HG02840 (cell line): Measurements from ENCODE around the gene MRC2.
"Not testable (repeated sequence)": the region's sequence is repeated elsewhere in the genome, so short reads cannot be mapped to it uniquely, and the experiment has no call there.

Experiments
- ATAC-seq: cut with Tn5 transposase; IDR thresholded peaks from one replicate; pipeline ENCODE4 v1.9.1; 2021; ENCODE audit warnings: mild to moderate bottlenecking, moderate library complexity, moderate number of reproducible peaks; ENCODE audit not compliant: unreplicated experiment, low FRiP score

The MRC2 gene

DNA sequence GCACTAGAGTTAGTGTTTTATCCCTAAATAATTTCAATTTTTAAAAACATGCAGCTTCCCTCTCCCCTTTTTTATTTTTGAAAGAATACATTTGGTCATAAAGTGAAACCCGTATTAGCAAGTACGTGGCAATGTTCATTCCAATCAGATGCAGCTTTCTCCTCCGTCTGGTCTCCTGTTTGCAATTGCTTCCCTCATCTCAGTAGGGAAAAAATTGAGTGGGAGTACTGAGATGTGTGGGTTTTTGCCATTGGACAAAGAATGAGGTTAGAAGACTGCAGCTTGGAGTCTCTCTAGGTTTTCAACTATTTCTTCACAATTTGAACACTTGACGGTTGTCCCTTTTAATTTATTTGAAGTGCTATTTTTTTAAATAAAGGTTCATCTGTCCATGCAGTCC, 14.4 kb upstream of the MRC2 start:
- ATAC-seq, result not testable (repeated sequence)

DNA sequence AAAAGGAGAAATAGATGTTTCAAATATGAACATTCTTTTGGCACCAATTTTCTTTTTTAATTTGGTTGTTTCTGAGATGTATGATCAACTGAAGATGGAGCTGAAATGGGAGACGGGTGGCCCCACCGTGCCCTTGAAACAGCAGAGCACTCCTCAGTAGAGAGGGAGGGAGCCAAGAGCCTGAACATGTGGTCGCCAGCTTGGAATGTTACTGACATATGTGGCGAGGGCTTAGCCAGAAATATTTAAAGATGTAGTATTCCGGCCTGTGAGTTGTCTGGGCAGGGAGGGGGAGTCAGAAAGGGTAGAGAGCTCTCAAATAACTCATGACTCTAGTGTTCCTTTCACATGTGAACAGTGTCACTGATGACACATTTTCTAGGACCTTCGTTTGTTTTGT, 13.3 kb upstream of the MRC2 start:
- ATAC-seq, result no peak

DNA sequence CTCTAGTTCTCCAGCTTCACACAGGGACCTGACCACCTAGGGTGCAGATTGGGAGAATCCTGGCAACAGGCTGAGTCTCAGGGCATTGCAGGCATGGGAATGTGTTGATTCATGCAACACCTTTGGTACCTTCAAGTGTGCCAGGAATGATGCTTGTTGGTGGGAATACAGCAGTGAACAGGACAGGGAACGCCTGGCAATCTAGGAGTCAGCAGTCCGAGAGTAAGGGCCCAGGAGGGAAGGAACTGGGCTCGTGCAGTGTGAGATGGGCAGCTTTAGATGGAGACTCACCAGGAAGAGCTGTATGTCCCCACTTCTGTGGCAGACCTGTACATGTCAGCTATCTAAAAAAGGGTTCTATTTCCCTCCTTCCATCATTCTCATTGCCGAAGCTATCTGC, 12.0 kb upstream of the MRC2 start:
- no peak for ATAC-seq

DNA sequence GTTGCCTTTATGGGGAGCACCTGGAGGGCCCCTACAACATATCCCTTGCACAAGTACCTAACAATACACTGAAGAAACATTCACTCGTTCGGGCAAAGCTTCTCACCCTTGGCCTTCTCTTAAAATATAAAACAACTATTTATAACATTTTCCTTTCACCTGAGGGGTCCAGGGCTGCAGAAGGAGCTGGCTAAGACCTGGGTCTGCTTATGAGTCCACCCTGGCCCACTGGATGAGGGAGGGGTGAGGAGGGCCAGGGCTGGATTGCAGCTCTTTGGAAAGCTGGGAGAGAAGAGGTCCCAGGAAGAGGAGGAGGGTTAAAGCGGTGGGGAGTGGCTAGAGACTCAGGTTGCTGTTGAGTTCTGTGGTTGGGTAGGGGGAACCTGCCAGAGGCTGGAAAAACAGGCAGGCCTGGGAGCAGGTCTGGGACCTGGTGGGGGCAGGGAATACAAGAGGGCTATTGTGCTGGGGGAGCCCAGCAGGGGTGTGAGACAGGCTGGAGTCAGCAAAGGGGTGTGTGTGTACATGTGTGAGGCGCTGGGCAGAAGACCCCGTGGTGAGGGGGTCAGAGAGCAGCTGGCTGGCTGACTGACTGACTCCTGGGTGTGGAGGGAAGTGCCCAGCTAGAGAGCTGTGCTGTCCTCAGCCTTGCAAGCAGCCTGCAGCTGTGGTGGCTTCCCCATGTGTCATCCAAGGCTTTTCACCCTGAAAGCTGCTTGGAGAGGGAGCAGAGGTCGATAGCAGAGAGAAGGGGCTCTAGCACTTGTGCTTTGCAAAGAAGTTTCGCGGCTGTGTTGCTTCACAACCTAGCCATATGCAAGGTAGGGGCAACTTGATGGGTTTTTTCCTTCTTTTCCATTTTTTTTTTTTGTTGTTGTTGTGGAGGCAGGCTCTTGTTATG, 10.2 kb upstream of the MRC2 start:
- no peak for ATAC-seq

DNA sequence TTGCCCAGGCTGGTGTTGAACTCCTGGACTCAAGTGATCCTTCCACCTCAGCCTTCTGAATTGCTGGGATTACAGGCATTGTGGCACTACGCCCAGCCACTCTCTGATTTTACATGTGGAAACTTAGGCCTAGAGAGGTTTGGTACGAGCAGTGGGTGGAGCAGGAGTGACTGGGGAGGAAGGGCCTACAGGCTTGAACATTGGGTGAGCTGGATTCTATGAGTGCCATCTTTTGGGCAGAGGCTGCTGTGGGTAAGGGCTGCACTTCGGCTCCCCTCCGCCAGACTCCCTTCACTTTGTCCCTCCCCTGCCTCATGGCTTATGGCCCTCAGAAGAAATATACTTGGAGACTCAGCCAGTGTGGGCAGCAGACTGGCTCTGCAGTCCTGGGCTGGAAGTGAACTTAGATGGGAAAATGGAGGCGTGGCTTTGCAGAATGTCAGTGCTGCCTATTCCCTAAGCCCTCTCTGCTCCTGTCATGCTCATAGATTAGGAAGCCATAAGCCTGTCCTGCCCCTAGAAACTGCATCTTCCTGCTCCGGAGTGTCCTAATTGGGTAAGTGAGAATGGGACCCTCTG, 9.5 kb upstream of the MRC2 start:
- no peak for ATAC-seq

DNA sequence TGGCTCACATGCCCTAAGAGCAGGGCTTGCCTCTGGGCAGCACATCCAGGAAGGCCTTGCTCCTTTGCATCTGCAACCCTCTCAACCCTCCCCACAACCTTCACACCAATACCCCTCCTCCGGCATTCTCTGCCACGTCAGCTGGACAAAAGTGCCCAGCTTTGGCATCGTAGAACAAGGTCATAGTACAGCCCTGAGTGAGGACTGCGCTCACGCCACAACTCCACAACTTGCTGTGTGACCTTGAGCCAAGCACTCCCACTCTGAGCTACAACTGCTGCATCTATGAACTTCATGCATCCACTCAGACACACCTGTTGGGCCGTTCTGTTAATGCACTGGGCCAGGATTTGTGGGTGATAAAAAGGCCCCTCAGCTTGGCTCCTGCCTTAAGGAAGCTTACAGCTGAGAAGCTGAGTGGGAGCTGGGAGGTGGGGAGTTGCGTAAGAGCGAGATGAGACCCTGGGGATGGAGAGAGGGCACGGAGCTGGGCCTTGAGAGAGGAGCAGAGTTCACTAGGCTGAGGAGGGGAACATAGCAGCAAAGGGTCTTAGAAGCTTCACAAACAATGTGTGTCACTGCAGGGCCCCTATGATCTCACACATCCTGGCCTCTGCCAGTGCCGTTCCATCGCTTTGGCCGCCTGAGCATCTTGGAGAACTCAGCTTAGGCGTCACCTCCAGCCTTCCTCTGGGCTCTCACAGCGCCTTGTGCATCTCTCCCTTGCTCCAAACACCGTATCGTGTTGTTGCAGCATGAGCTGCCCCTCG, 8.6 kb upstream of the MRC2 start:
- ATAC-seq, result no peak

DNA sequence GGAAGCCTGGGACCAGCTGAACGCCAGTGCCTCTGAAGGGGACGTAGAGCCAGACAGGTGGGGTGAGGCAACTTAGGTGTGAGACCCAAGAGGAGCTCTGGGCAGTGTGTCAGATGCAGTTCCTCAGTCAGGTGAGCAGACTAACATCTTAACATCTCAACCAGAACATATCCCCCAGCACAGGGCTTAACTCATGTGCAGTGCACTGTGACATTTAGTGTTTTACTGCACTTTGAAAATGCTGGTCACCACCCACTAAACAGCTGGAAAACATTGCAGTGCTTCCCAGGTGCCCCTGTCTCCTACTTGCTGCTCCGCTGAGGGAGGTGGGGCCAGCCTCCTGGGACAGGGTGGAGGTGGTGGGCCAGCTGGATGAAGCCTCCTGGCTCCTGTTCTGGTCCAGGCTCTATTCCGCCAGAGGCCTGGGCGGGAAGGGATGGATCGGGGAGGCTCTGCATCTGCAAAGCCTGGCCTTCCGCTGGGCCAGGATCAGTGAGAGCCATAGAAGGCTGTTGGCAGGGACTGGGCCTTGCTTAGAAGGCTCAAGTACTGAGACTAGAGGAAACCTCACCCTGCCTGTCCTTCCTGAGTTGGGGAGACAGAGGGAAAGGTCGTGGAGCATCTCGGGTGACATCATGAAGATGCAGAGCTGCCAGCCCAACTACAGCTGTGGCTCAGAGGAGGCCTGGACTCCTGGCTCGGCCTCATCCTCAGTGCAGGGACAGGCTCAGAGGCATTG, 7.9 kb upstream of the MRC2 start:
- no peak for ATAC-seq

DNA sequence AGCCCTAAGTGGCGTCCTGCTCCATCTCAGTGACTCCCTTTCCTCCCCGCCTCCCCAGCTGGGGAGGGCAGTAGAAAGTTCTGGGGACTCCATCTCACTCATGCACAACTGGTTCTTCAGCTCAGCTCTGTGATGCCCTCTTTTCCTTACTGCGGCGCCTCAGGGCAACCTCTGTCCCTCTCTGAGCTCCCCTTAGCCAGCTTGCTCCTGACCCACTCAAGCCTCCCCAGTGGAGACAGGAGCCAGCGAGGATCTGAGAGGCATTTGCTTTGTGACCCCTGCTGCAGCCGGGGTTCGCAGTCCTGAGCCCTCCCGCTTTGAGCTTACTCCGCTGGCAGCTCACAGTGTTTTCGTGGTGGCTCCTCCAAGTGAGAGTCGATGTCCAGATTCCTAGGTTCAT, 6.2 kb upstream of the MRC2 start:
- ATAC-seq, result no peak

DNA sequence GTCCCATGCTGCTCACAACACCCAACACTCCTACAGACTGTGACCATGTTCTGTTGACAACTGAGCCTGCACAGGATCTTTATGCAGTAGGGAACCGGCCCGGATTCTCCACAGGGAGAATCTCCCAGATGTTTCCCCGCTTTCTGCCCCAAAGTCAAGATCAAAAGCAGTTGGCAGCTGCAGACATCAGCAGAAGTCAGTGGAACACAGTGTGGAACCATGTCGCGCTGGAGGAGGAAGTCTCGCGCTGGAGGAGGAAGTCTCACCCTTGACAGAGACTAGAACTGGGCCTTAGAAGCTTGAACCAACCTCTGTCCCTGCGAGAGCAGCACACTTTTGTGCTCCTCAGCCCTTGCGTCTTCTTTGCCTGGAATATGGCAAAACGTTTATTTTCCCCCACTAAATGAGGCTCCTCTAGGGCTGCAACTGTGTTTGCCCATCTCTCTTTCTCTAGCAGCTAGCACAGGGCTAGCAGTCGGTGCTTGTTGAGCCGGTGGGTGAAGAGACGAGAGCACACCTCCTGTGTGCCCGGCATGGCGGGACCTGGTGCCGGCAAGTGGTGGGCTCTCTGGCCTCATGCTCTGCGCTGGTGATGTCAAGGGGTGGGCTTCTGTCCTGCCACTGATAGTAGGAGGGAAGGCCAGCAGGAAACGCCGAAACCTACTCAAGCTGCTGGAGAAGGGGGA, 2.1 kb upstream of the MRC2 start:
- ATAC-seq, result no peak

DNA sequence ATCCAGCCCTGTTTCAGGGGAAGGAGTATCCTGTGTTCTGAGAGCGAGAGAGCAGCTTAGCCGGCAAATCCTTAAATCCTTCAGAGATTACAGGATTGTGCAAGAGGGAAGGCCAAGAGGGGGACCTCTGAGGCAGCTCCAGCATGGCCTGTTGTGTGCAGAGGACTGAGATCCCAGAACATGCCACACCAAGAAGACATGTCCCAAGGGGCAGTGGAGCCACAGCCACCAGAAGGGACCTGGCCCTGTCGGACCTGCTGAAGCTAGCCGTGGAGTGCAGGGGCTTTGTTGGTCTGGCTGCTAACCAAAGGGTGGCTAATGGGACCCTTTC, 1.6 kb upstream of the MRC2 start:
- no peak for ATAC-seq

DNA sequence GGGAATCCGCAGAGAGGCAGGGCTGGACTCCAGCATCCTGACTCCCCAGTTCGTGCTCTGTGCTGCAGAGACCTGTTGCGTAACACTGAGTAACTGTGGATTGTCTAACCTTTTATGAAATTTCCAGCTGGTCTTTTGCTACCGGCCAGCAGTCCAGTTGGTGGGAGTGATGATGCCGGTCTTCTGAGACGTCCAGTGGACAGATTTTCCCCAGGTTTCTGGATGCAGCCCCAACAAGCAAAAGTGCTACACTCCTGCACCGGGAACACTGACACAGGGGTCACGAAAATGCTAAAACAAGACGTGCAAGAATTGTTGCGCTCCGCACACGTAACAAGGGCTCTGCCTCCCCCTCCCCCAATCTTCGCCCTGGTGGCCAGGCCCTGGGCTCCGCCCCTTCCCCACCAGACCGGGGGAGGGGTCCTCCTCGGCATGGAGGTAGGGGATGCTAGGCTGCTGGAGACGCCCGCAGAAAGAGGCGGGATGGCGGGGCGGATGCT, 701 bp upstream of the MRC2 start:
- no peak for ATAC-seq

DNA sequence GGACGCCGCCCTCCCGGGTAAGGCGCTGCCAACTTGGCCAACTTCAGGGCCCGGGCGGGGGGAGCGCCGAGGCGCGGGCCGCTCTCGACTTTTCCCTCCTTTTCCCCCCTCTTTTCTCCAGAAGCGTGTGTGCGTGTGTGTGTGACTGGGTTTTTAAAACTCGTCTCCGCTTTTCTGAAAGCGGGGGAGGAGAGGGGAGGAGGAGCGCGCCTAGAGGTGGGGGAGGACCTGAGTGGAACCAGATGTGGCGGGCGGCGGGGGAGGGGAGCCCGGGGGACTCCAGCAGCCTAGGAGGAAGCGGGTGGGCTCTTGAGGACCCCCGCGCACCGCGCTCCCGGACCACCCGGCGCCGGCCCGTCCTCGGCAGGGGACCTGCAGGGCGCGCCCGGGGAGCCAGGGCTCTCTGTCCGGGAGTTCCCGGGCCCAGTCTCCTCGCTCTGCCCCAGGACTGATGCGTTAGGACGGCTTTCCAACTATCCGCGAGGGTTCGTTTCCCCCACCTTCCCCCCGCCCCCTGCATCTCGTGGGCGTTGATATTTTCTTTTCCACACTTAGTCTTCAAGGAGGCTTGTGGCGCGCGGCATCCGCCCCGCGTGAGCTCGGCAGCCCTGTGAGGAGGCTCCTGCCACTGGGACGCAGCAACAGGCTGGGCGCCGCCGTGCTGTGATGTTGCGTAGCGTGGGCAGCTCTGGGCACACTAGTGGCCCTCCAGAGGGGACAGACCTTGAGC, 599 bp downstream of the MRC2 start:
- no peak for ATAC-seq

DNA sequence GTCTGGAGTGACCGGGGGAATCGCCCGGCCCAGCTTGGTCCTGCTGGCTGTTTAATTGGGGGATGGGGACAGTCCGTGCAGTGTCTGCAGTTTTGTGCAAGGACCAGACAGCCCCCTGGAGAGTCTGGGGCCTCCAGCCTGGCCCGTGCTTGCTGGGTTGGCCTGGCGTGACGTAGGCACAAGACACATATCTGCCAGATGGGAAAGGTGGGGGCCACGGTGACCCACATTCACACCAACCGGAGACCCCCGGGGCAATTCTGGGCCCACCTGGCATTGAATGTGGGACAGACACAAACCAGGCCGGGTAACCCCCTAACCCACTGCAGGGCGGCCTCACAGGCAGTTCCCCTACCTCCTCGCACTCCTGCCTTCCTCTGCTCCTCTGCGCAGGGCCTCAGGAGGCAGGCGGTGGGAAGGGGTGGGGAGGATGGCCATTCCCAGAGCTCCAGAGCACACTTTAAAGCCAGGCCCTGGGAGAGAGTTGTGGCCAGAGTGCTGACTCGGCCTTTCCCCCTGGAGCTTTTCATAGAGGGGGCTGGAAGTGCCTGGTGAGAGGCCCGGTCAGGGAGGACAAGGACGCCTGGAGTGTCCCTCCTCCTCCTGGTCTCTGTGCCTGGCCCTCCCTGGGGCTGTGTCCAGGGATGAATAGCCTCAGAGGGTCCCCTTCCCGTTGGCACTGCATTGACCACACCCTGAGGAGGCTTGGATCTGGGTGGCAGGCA, 1.5 kb downstream of the MRC2 start:
- ATAC-seq, result no peak

DNA sequence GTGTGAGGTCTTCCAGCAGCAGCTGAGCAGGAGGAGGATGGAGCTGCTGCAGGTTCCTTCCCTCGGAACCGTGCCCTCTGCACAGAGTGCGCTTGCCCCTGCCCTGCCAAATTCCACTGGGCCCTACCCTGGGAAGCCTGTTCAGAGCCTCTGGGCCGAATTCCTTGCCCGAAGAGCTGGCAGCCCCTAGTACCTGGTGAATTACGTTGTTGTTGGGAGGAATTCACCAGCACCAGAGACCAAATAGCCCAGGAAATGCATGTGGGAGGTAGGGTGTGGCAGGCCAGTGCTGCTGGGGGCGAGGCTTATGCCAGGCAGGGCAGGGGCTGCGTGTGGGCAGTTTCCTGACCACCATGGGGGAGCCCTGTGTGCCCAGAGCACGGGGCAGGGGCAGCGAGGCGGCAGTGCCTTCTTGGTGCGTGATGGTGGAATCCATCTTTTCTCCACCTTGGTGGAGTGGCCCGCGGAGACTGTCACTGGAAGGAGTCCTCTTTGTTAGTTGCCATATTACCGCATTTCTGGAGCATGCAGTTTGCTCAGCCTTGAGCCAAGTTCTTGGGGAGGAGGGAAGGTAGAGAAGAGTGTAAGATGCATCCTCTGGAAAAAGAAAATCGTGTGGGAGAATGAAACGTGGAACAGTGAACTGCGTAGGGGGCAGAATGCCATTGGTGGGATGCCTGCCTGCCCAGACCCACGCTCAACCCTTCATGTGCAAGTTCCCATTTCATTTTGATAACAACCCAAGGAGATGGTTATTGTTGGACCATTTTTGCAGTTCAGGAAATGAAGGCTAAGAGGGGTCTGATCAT, 2.3 kb downstream of the MRC2 start:
- ATAC-seq, result no peak

DNA sequence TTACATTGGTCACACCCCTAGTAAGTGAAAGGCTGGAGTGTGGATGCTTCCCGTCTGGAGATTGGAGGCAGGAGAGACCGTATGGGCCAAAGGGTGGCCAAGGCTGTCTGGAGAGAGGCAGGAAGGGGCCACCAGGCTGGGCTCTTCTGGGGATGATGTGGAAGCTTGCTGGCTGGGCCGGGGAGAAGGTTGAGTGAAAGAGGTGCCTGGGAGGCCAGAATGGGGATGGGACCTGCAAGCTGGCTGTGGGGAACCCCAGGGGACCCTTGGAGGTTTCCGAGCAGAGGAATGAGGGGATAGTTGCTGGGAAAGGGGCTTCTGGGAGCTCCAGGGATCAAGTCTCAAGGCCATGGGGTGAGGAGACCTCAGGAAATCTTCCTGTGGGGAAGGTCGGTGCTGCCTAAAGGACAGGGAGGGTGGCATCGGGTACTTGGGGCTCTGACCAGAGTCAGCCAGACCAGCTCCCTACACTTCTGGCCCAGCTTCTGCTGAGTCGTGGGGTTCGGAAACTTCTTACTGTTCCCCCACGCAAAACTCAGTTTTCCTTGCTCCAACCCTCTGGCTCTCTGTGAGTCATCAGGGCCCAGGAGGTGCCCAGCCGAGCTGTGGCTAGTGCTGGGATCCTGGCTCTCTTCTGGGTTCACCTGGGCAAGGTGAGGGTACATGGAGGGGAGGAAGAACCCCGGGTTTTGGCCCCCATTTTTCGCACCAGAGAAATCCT, 3.1 kb downstream of the MRC2 start:
- ATAC-seq, result no peak

DNA sequence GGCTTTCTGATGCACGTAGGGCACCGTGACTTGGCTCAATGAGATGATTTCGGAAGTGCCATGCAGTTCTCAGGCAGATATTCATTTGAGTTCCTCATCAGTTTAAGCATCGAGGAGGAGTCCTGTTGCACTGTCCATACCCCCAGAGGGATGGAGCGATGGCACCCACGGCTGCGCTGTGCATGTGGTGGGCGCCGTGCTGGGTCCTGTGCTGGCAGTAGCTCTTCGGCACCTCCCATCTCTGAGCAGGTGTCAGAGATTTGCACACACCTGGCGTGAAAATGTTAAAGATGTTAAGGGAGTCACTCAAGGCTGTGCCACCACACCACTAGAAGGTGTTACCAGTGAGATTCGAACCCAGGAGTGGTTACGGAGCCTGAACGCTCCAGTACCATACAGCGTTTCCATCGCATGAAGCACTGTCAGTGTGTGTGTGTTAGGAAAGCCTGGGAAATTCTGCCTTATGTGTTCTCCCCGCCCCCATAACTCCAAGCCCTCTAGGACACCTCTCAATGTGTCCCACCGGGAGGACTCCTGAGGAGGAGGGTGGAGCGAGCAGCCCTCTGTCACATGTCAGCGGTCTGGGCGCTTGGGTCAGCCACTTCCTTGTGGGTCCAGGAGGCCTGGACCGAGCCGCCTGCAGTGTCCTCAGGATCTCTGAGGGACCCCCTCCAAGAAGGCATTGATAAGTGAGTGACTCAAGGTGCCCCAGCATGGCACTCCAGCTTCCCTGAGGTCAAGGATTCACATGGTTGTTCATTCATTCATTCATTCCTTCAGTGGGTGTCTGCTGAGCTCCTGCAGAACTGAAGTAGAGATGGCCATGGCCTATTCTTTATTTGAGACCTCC, 3.8 kb downstream of the MRC2 start:
- ATAC-seq, result no peak
